Central memory CD8-positive, alpha-beta T cell (primary cell): Measurements from ENCODE around the gene SIAH2.

ENCODE experiments used
- ATAC-seq: fragments of 150-1000 bp; cut with Tn5 transposase; replicated peaks from 2 replicates; pipeline ENCODE4 v1.10.0; 2022; ENCODE audit warnings: mild to moderate bottlenecking, moderate FRiP score, moderate number of reproducible peaks; ENCODE audit not compliant: poor library complexity, severe bottlenecking; ENCODE audit errors: extremely low read depth
- DNase-seq, 2 donors: peaks; one replicate each; pipeline ENCODE4 v3.0.0; 2021; ENCODE audit warnings: low spot score in 2 of 2
- H3K27ac Mint-ChIP-seq: one replicate; pipeline ENCODE4 v1.8.0; 2022; ENCODE audit warnings: low read depth, mild to moderate bottlenecking, moderate library complexity, mixed read lengths
- H3K27me3 Mint-ChIP-seq: one replicate; pipeline ENCODE4 v1.8.0; 2022; ENCODE audit warnings: mixed read lengths
- H3K36me3 Mint-ChIP-seq: one replicate; pipeline ENCODE4 v1.8.0; 2022; ENCODE audit warnings: mild to moderate bottlenecking, moderate library complexity, mixed read lengths; ENCODE audit not compliant: insufficient read depth
- H3K4me1 Mint-ChIP-seq: one replicate; pipeline ENCODE4 v1.8.0; 2022; ENCODE audit warnings: mixed read lengths
- H3K4me3 Mint-ChIP-seq: one replicate; pipeline ENCODE4 v1.8.0; 2022; ENCODE audit warnings: mild to moderate bottlenecking, moderate library complexity, mixed read lengths
- H3K9me3 Mint-ChIP-seq: one replicate; pipeline ENCODE4 v1.8.0; 2022; ENCODE audit warnings: mixed read lengths

Gene SIAH2

GRCh38 chr3:150756491-150757059 is 6.4 kb downstream of the SIAH2 start:
- no peak overlapping the region for H3K4me3 Mint-ChIP-seq
- H3K9me3 Mint-ChIP-seq: no peaks in the 10 kb centered on the region
- no peaks in the 10 kb centered on the region for H3K27me3 Mint-ChIP-seq
- DNase-seq: no peak
- no peak overlapping the region for H3K27ac Mint-ChIP-seq
- peaks cover 15% of the 10 kb centered on the region for H3K36me3 Mint-ChIP-seq
- H3K4me1 Mint-ChIP-seq: peaks cover 63% of the 10 kb centered on the region
- ATAC-seq: no peak

- Mint-ChIP-seq H3K36me3 (peaks cover 17% of the 10 kb centered on the region), H3K4me1 (peaks cover 63% of the 10 kb centered on the region), H3K9me3 (no peaks in the 10 kb centered on the region), H3K27ac (no peak overlapping the region), H3K4me3 (no peak overlapping the region), H3K27me3 (no peaks in the 10 kb centered on the region)
- no peak for DNase-seq
- no peak for ATAC-seq
Measured at GRCh38 chr3:150755902-150756301, 7.1 kb downstream of the SIAH2 start.

- H3K4me3 Mint-ChIP-seq: no peak overlapping the region
- H3K9me3 Mint-ChIP-seq: no peaks in the 10 kb centered on the region
- peaks cover 13% of the 10 kb centered on the region for H3K36me3 Mint-ChIP-seq
- H3K4me1 Mint-ChIP-seq: peaks cover 61% of the 10 kb centered on the region
- no peak for DNase-seq
- H3K27me3 Mint-ChIP-seq: no peaks in the 10 kb centered on the region
- no peak for ATAC-seq
- no peak overlapping the region for H3K27ac Mint-ChIP-seq
Measured at GRCh38 chr3:150754896-150755295, 8.1 kb downstream of the SIAH2 start.

- ATAC-seq (no peak), DNase-seq (no peak)
- Mint-ChIP-seq H3K9me3 (no peaks in the 10 kb centered on the region), H3K27ac (peak overlapping the region; percentile 16), H3K4me3 (no peak overlapping the region), H3K4me1 (peaks cover 63% of the 10 kb centered on the region), H3K27me3 (no peaks in the 10 kb centered on the region), H3K36me3 (peaks cover 13% of the 10 kb centered on the region)
Measured at GRCh38 chr3:150751781-150752263, 11.1 kb downstream of the SIAH2 start.

GRCh38 chr3:150749255-150749654 is 13.7 kb downstream of the SIAH2 start:
- DNase-seq (no peak), ATAC-seq (no peak)
- H3K9me3 Mint-ChIP-seq: no peaks in the 10 kb centered on the region
- H3K36me3 Mint-ChIP-seq: peaks cover 11% of the 10 kb centered on the region
- H3K4me1 Mint-ChIP-seq: peaks cover 83% of the 10 kb centered on the region
- H3K27ac Mint-ChIP-seq: peak overlapping the region; percentile 62
- H3K27me3 Mint-ChIP-seq: no peaks in the 10 kb centered on the region
- no peak overlapping the region for H3K4me3 Mint-ChIP-seq

GRCh38 chr3:150748684-150749047 is 14.3 kb downstream of the SIAH2 start:
- DNase-seq (no peak), ATAC-seq (no peak)
- no peaks in the 10 kb centered on the region for H3K27me3 Mint-ChIP-seq
- H3K4me1 Mint-ChIP-seq: peaks cover 82% of the 10 kb centered on the region
- no peak overlapping the region for H3K4me3 Mint-ChIP-seq
- H3K36me3 Mint-ChIP-seq: peaks cover 11% of the 10 kb centered on the region
- H3K9me3 Mint-ChIP-seq: no peaks in the 10 kb centered on the region
- H3K27ac Mint-ChIP-seq: no peak overlapping the region

- Mint-ChIP-seq H3K27me3 (no peaks in the 10 kb centered on the region), H3K9me3 (no peaks in the 10 kb centered on the region), H3K36me3 (peaks cover 11% of the 10 kb centered on the region), H3K4me1 (peaks cover 84% of the 10 kb centered on the region), H3K4me3 (no peak overlapping the region), H3K27ac (peak overlapping the region; percentile 49)
- ATAC-seq (no peak), DNase-seq (no peak)
Measured at GRCh38 chr3:150747886-150748683, 14.9 kb downstream of the SIAH2 start.

GRCh38 chr3:150746791-150747590 is 16.0 kb downstream of the SIAH2 start:
- DNase-seq: no peak
- Mint-ChIP-seq H3K9me3 (no peaks in the 10 kb centered on the region), H3K36me3 (peaks cover 17% of the 10 kb centered on the region), H3K27me3 (no peaks in the 10 kb centered on the region), H3K27ac (peak overlapping the region; percentile 49), H3K4me3 (no peak overlapping the region), H3K4me1 (peaks cover 87% of the 10 kb centered on the region)
- no peak for ATAC-seq

GRCh38 chr3:150745832-150746231 is 17.1 kb downstream of the SIAH2 start:
- Mint-ChIP-seq H3K36me3 (peaks cover 18% of the 10 kb centered on the region), H3K27me3 (no peaks in the 10 kb centered on the region), H3K9me3 (no peaks in the 10 kb centered on the region), H3K4me1 (peaks cover 85% of the 10 kb centered on the region), H3K4me3 (no peak overlapping the region), H3K27ac (no peak overlapping the region)
- DNase-seq (no peak), ATAC-seq (no peak)

GRCh38 chr3:150744919-150745211 is 18.1 kb downstream of the SIAH2 start:
- Mint-ChIP-seq H3K4me1 (peaks cover 87% of the 10 kb centered on the region), H3K9me3 (no peaks in the 10 kb centered on the region), H3K4me3 (no peak overlapping the region), H3K27me3 (no peaks in the 10 kb centered on the region), H3K36me3 (peaks cover 22% of the 10 kb centered on the region), H3K27ac (no peak overlapping the region)
- ATAC-seq (no peak), DNase-seq (no peak)

GRCh38 chr3:150744041-150744918 is 18.7 kb downstream of the SIAH2 start:
- H3K27ac Mint-ChIP-seq: no peak overlapping the region
- H3K36me3 Mint-ChIP-seq: peaks cover 17% of the 10 kb centered on the region
- no peaks in the 10 kb centered on the region for H3K9me3 Mint-ChIP-seq
- H3K27me3 Mint-ChIP-seq: no peaks in the 10 kb centered on the region
- no peak for DNase-seq
- H3K4me1 Mint-ChIP-seq: peaks cover 89% of the 10 kb centered on the region
- ATAC-seq: no peak
- no peak overlapping the region for H3K4me3 Mint-ChIP-seq

- no peak overlapping the region for H3K27ac Mint-ChIP-seq
- DNase-seq (no peak), ATAC-seq (no peak)
- peaks cover 17% of the 10 kb centered on the region for H3K36me3 Mint-ChIP-seq
- no peaks in the 10 kb centered on the region for H3K27me3 Mint-ChIP-seq
- H3K4me3 Mint-ChIP-seq: no peak overlapping the region
- H3K9me3 Mint-ChIP-seq: no peaks in the 10 kb centered on the region
- peaks cover 83% of the 10 kb centered on the region for H3K4me1 Mint-ChIP-seq
Measured at GRCh38 chr3:150743508-150743907, 19.5 kb downstream of the SIAH2 start.
